HepG2 (cell line): ENCODE data around the gene CNNM3. TPM values are rescaled to one million over a fixed set of nuclear protein-coding genes. Genes with fewer than 3 reads are reported as not detected.

ENCODE experiments used
- ARNTL ChIP-seq: sonication (generic); formaldehyde crosslinking; IDR thresholded peaks from 2 replicates; pipeline ENCODE4 v1.4.0; 2020; ENCODE audit warnings: mild to moderate bottlenecking, missing genetic modification reagents
- CENPX ChIP-seq: sonication (generic); formaldehyde crosslinking; IDR thresholded peaks from 2 replicates; pipeline ENCODE4 v1.9.0; 2021; ENCODE audit warnings: mild to moderate bottlenecking, missing genetic modification reagents, moderate library complexity
- ETV6 ChIP-seq: sonication (generic); formaldehyde crosslinking; conservative IDR thresholded peaks from 2 replicates; pipeline ENCODE4 v1.4.0; 2020; ENCODE audit warnings: missing genetic modification reagents
- FOSL2 ChIP-seq: sonication (generic); formaldehyde crosslinking; IDR thresholded peaks from 2 replicates; pipeline ENCODE4 v1.4.0; 2020; ENCODE audit warnings: missing genetic modification reagents
- LCORL ChIP-seq, 2 experiments: fragments of 450-650 bp in 1 of 2; sonication (generic) in 1 of 2; formaldehyde crosslinking in 1 of 2; IDR thresholded peaks; 2 replicates each; pipeline versions ENCODE4 v1.5.0 to v1.6.1; 2017 to 2020; ENCODE audit warnings: antibody characterized with exemption in 1 of 2, missing genetic modification reagents in 1 of 2
- TBP ChIP-seq: sonication (generic); formaldehyde crosslinking; IDR thresholded peaks from 2 replicates; pipeline ENCODE4 v1.5.0; 2020; ENCODE audit warnings: missing genetic modification reagents
- ZBTB1 ChIP-seq: sonication (generic); formaldehyde crosslinking; IDR thresholded peaks from 2 replicates; pipeline ENCODE4 v1.4.0; 2020; ENCODE audit warnings: missing genetic modification reagents, borderline replicate concordance
- ZBTB7B ChIP-seq: sonication (generic); formaldehyde crosslinking; IDR thresholded peaks from 2 replicates; pipeline ENCODE4 v1.4.0; 2020; ENCODE audit warnings: missing genetic modification reagents
- ZNF12 ChIP-seq: sonication (generic); formaldehyde crosslinking; IDR thresholded peaks from 2 replicates; pipeline ENCODE4 v1.5.0; 2020; ENCODE audit warnings: missing genetic modification reagents
- ZNF143 ChIP-seq: sonication (generic); formaldehyde crosslinking; IDR thresholded peaks from 2 replicates; pipeline ENCODE4 v1.4.0; 2020; ENCODE audit warnings: missing genetic modification reagents
- ZNF260 ChIP-seq: sonication (generic); formaldehyde crosslinking; IDR thresholded peaks from 2 replicates; pipeline ENCODE4 v1.4.0; 2020; ENCODE audit warnings: missing genetic modification reagents, low read depth, mild to moderate bottlenecking, borderline replicate concordance
- ZNF589 ChIP-seq: sonication (generic); formaldehyde crosslinking; conservative IDR thresholded peaks from 2 replicates; pipeline ENCODE4 v1.8.0; 2022; ENCODE audit warnings: mild to moderate bottlenecking, moderate library complexity, missing genetic modification reagents
- ZNF607 ChIP-seq: sonication (generic); formaldehyde crosslinking; IDR thresholded peaks from 2 replicates; pipeline ENCODE4 v1.5.1; 2020; ENCODE audit warnings: missing genetic modification reagents, mild to moderate bottlenecking, borderline replicate concordance
- ZNF674 ChIP-seq: sonication (generic); formaldehyde crosslinking; IDR thresholded peaks from 2 replicates; pipeline ENCODE4 v1.5.0; 2020; ENCODE audit warnings: low read depth, mild to moderate bottlenecking, missing genetic modification reagents
- ZNF788 ChIP-seq: sonication (generic); formaldehyde crosslinking; IDR thresholded peaks from 2 replicates; pipeline ENCODE4 v1.5.0; 2020; ENCODE audit warnings: mild to moderate bottlenecking, missing genetic modification reagents, borderline replicate concordance
- polyA plus RNA-seq, 8 experiments: library from polyadenylated mRNA; depleted of rRNA in 3 of 8; stranded (reverse) in 7 of 8; unstranded in 1 of 8; fragments of >200 nt; fragmentation: Illumina TruSeq in 4 of 8; extraction: Trizol in 4 of 8; gene quantifications; 2 replicates each; pipeline versions ENCODE4 v1.2.1 to v1.2.3, GENCODE V29; 2011 to 2016; ENCODE audit warnings: low read depth in 4 of 8, missing spikeins in 1 of 8, mixed read lengths in 1 of 8; ENCODE audit not compliant: insufficient read depth in 1 of 8
- total RNA-seq, 5 experiments: library from RNA; depleted of rRNA; stranded (reverse); fragments of >200 nt; fragmentation: Illumina TruSeq; extraction: Trizol; gene quantifications; 2 replicates each; pipeline ENCODE4 v1.2.3, GENCODE V29; 2016; ENCODE audit warnings: low read depth in 1 of 5
- TF ChIP-seq, protein P1 (sequence below): sonication (generic); IDR thresholded peaks from 2 replicates; pipeline ENCODE4 v1.6.1; 2016; ENCODE audit warnings: low read depth, borderline replicate concordance
- TF ChIP-seq, protein P2 (sequence below): sonication (generic); formaldehyde crosslinking; conservative IDR thresholded peaks from 2 replicates; pipeline ENCODE4 v1.8.0; 2022; ENCODE audit warnings: mild to moderate bottlenecking, moderate library complexity, missing genetic modification reagents
- TF ChIP-seq, protein P3 (sequence below): IDR thresholded peaks from 2 replicates; pipeline ENCODE4 v1.6.1; 2016; ENCODE audit warnings: missing biosample characterization, missing genetic modification reagents, low read depth
- TF ChIP-seq, protein P4 (sequence below): sonication (generic); formaldehyde crosslinking; IDR thresholded peaks from 2 replicates; pipeline ENCODE4 v1.8.1; 2022; ENCODE audit warnings: low read depth, mild to moderate bottlenecking, missing genetic modification reagents
- TF ChIP-seq, protein P5 (sequence below): sonication (generic); formaldehyde crosslinking; conservative IDR thresholded peaks from 2 replicates; pipeline ENCODE4 v1.8.0; 2022; ENCODE audit warnings: missing genetic modification reagents

CNNM3 gene
- total and polyA plus RNA-seq, 2 of the 13 experiments (the other 11 are each of a cell fraction or from before 2014, with no cell fraction given), result 21.2 to 27.9 TPM

DNA sequence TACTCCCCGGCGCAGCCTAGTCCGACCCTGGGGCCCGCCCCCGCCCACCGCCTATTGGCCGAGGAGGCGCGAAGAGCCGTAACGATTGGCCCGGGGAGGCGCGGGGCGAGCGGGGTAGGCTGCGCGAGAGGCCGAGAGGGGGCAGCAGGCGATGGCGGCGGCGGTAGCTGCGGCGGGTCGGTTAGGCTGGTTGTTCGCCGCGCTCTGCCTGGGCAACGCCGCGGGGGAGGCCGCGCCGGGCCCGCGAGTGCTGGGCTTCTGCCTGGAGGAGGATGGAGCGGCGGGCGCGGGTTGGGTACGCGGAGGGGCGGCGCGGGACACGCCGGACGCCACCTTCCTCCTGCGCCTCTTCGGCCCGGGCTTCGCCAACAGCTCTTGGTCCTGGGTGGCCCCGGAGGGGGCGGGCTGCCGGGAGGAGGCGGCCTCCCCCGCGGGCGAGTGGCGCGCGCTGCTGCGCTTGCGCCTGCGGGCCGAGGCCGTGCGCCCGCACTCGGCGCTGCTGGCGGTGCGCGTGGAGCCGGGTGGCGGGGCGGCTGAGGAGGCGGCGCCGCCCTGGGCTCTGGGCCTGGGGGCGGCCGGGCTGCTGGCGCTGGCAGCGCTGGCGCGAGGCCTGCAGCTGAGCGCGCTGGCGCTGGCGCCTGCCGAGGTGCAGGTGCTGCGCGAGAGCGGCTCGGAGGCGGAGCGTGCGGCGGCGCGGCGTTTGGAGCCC lies at the start of gene CNNM3 (continued):
- TF ChIP-seq ZNF143 (CRISPR knock-in tag) (no peak), TBP (CRISPR knock-in tag) (0 out of 2 replicates have a peak, but pooled peaks have one; percentile 69), LCORL (IDR thresholded peaks at IDR 0.05) (no peak), LCORL (CRISPR knock-in tag; IDR thresholded peaks at IDR 0.05) (no peak), CENPX (CRISPR knock-in tag) (no peak), ETV6 (no peak; the same call in 1 of the 2 replicates), ZNF260 (CRISPR knock-in tag) (no peak), ZBTB7B (CRISPR knock-in tag) (0 out of 2 replicates have a peak, but pooled peaks have one; percentile 14), FOSL2 (CRISPR knock-in tag) (no peak; the same call in 1 of the 2 replicates), ARNTL (peak; percentile 79; the same call in 1 of the 2 replicates), ZNF607 (CRISPR knock-in tag) (no peak), ZBTB1 (no peak), ZNF12 (CRISPR knock-in tag) (no peak), ZNF674 (CRISPR knock-in tag) (peak; percentile 87; the same call in 1 of the 2 replicates), ZNF788 (CRISPR knock-in tag) (no peak), ZNF589 (CRISPR knock-in tag) (0 out of 2 replicates have a peak, but pooled peaks have one; percentile 72)
- TF ChIP-seq, protein P1, sequence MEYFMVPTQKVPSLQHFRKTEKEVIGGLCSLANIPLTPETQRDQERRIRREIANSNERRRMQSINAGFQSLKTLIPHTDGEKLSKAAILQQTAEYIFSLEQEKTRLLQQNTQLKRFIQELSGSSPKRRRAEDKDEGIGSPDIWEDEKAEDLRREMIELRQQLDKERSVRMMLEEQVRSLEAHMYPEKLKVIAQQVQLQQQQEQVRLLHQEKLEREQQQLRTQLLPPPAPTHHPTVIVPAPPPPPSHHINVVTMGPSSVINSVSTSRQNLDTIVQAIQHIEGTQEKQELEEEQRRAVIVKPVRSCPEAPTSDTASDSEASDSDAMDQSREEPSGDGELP, result no peak
- TF ChIP-seq, protein P2, sequence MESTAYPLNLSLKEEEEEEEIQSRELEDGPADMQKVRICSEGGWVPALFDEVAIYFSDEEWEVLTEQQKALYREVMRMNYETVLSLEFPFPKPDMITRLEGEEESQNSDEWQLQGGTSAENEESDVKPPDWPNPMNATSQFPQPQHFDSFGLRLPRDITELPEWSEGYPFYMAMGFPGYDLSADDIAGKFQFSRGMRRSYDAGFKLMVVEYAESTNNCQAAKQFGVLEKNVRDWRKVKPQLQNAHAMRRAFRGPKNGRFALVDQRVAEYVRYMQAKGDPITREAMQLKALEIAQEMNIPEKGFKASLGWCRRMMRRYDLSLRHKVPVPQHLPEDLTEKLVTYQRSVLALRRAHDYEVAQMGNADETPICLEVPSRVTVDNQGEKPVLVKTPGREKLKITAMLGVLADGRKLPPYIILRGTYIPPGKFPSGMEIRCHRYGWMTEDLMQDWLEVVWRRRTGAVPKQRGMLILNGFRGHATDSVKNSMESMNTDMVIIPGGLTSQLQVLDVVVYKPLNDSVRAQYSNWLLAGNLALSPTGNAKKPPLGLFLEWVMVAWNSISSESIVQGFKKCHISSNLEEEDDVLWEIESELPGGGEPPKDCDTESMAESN (CRISPR knock-in tag), result peak; percentile 77; the same call in 1 of the 2 replicates
- TF ChIP-seq, protein P3, sequence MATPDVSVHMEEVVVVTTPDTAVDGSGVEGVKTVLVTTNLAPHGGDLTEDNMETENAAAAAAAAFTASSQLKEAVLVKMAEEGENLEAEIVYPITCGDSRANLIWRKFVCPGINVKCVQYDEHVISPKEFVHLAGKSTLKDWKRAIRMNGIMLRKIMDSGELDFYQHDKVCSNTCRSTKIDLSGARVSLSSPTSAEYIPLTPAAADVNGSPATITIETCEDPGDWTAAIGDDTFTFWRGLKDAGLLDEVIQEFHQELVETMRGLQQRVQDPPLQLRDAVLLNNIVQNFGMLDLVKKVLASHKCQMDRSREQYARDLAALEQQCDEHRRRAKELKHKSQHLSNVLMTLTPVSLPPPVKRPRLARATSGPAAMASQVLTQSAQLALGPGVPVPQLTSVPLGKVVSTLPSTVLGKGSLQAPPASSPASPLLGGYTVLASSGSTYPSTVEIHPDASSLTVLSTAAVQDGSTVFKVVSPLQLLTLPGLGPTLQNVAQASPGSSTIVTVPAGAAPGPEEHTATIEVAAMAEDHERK (CRISPR knock-in tag), result no peak
- TF ChIP-seq, protein P4, sequence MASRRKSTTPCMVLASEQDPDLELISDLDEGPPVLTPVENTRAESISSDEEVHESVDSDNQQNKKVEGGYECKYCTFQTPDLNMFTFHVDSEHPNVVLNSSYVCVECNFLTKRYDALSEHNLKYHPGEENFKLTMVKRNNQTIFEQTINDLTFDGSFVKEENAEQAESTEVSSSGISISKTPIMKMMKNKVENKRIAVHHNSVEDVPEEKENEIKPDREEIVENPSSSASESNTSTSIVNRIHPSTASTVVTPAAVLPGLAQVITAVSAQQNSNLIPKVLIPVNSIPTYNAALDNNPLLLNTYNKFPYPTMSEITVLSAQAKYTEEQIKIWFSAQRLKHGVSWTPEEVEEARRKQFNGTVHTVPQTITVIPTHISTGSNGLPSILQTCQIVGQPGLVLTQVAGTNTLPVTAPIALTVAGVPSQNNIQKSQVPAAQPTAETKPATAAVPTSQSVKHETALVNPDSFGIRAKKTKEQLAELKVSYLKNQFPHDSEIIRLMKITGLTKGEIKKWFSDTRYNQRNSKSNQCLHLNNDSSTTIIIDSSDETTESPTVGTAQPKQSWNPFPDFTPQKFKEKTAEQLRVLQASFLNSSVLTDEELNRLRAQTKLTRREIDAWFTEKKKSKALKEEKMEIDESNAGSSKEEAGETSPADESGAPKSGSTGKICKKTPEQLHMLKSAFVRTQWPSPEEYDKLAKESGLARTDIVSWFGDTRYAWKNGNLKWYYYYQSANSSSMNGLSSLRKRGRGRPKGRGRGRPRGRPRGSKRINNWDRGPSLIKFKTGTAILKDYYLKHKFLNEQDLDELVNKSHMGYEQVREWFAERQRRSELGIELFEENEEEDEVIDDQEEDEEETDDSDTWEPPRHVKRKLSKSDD, result peak; percentile 74
- TF ChIP-seq, protein P5, sequence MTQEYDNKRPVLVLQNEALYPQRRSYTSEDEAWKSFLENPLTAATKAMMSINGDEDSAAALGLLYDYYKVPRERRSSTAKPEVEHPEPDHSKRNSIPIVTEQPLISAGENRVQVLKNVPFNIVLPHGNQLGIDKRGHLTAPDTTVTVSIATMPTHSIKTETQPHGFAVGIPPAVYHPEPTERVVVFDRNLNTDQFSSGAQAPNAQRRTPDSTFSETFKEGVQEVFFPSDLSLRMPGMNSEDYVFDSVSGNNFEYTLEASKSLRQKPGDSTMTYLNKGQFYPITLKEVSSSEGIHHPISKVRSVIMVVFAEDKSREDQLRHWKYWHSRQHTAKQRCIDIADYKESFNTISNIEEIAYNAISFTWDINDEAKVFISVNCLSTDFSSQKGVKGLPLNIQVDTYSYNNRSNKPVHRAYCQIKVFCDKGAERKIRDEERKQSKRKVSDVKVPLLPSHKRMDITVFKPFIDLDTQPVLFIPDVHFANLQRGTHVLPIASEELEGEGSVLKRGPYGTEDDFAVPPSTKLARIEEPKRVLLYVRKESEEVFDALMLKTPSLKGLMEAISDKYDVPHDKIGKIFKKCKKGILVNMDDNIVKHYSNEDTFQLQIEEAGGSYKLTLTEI, result no peak
